ENCODE data around the gene CNTN1.

CNTN1 gene

GRCh38 chr12:40864891-40865290 is 172.7 kb downstream of the CNTN1 start:
- Histone ChIP-seq H3K4me3 (ENCODE audit: low read depth, low read length) (no peak overlapping the region), H3K79me1 (ENCODE audit: low read length) (no peaks in the 10 kb centered on the region), H3K9me3 (ENCODE audit: insufficient read depth, low read depth, low read length) (no peaks in the 10 kb centered on the region), H2BK12ac (ENCODE audit: low read length) (no peak overlapping the region), H3K18ac (ENCODE audit: low read length) (no peak overlapping the region), H3K4ac (ENCODE audit: low read depth, low read length) (no peak overlapping the region), H3K23ac (ENCODE audit: low read length) (no peak overlapping the region), H2AK5ac (ENCODE audit: low read length) (no peak overlapping the region), H4K12ac (ENCODE audit: low read depth, low read length) (no peak overlapping the region), H2BK120ac (ENCODE audit: insufficient read depth, low read length, poor library complexity) (no peak overlapping the region), H3K36me3 (ENCODE audit: control insufficient read depth in 1 of 2, insufficient read depth in 2 of 2, low read length in 2 of 2) (no peaks in the 10 kb centered on the region), H2BK5ac (ENCODE audit: low read depth, low read length, poor library complexity) (no peak overlapping the region), H2AFZ (ENCODE audit: insufficient read depth, low read length, poor library complexity) (no peak overlapping the region), H3K14ac (ENCODE audit: low read length) (no peak overlapping the region), H3K27ac (ENCODE audit: low read depth, low read length) (no peak overlapping the region), H3K79me2 (ENCODE audit: control insufficient read depth, insufficient read depth, low read length, poor library complexity) (no peaks in the 10 kb centered on the region), H4K91ac (ENCODE audit: low read depth, low read length) (no peak overlapping the region), H3K4me2 (ENCODE audit: low read length) (no peak overlapping the region), H4K8ac (ENCODE audit: low read depth, low read length) (no peak overlapping the region), H3K27me3 (ENCODE audit: insufficient read depth, low read length) (no peaks in the 10 kb centered on the region), H3K4me1 (ENCODE audit: control insufficient read depth in 1 of 2, insufficient read depth in 2 of 2, low read length in 2 of 2) (no peaks in the 10 kb centered on the region), H3K9ac (ENCODE audit: low read length) (no peak overlapping the region)
- no peak for DNase-seq
- no CpG with 5 or more reads among the region's 1 CpG for WGBS (ENCODE audit: extremely low coverage, insufficient coverage, insufficient read length)

GRCh38 chr12:40870981-40871380 is 178.7 kb downstream of the CNTN1 start:
- no peak overlapping the region for H3K18ac ChIP-seq (ENCODE audit: low read length)
- no peaks in the 10 kb centered on the region for H3K36me3 ChIP-seq (ENCODE audit: control insufficient read depth in 1 of 2, insufficient read depth in 2 of 2, low read length in 2 of 2)
- no peaks in the 10 kb centered on the region for H3K79me1 ChIP-seq (ENCODE audit: low read length)
- no peak overlapping the region for H4K8ac ChIP-seq (ENCODE audit: low read depth, low read length)
- H3K4me1 ChIP-seq (ENCODE audit: control insufficient read depth in 1 of 2, insufficient read depth in 2 of 2, low read length in 2 of 2): no peaks in the 10 kb centered on the region
- no peak overlapping the region for H3K4me3 ChIP-seq (ENCODE audit: low read depth, low read length)
- no peak overlapping the region for H2BK12ac ChIP-seq (ENCODE audit: low read length)
- H3K14ac ChIP-seq (ENCODE audit: low read length): no peak overlapping the region
- no peak for DNase-seq
- H3K27ac ChIP-seq (ENCODE audit: low read depth, low read length): no peak overlapping the region
- H3K27me3 ChIP-seq (ENCODE audit: insufficient read depth, low read length): no peaks in the 10 kb centered on the region
- H4K12ac ChIP-seq (ENCODE audit: low read depth, low read length): no peak overlapping the region
- no peak overlapping the region for H3K4ac ChIP-seq (ENCODE audit: low read depth, low read length)
- H2BK120ac ChIP-seq (ENCODE audit: insufficient read depth, low read length, poor library complexity): no peak overlapping the region
- H3K23ac ChIP-seq (ENCODE audit: low read length): no peak overlapping the region
- H2BK5ac ChIP-seq (ENCODE audit: low read depth, low read length, poor library complexity): no peak overlapping the region
- no peak overlapping the region for H2AK5ac ChIP-seq (ENCODE audit: low read length)
- H3K9me3 ChIP-seq (ENCODE audit: insufficient read depth, low read depth, low read length): no peaks in the 10 kb centered on the region
- no peak overlapping the region for H3K9ac ChIP-seq (ENCODE audit: low read length)
- no peak overlapping the region for H2AFZ ChIP-seq (ENCODE audit: insufficient read depth, low read length, poor library complexity)
- no peak overlapping the region for H4K91ac ChIP-seq (ENCODE audit: low read depth, low read length)
- no peaks in the 10 kb centered on the region for H3K79me2 ChIP-seq (ENCODE audit: control insufficient read depth, insufficient read depth, low read length, poor library complexity)
- H3K4me2 ChIP-seq (ENCODE audit: low read length): no peak overlapping the region

DNA sequence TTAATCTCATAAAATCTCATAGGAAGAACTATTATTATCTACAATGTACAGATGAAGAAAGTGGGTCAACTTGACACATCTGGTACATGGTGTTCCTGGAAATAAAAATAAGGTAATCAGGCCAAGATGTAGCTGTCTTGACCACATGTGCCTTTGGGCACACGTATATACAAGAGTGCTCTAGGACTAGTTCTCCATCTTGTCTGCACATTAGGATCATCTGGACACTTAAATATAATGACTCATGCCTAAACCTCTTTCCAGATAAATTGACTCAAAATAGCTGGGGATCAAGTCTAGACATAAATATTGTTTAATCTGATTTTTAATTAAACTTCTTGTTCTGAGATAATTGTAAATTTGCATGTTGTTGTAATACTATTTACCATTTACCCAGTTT is 182.6 kb downstream of the CNTN1 start:
- H3K4me3 ChIP-seq (ENCODE audit: low read depth, low read length): no peak overlapping the region
- H3K4me1 ChIP-seq (ENCODE audit: control insufficient read depth in 1 of 2, insufficient read depth in 2 of 2, low read length in 2 of 2): no peaks in the 10 kb centered on the region
- H3K36me3 ChIP-seq (ENCODE audit: control insufficient read depth in 1 of 2, insufficient read depth in 2 of 2, low read length in 2 of 2): no peaks in the 10 kb centered on the region
- no peaks in the 10 kb centered on the region for H3K79me2 ChIP-seq (ENCODE audit: control insufficient read depth, insufficient read depth, low read length, poor library complexity)
- H2BK12ac ChIP-seq (ENCODE audit: low read length): no peak overlapping the region
- no peak for DNase-seq
- no peaks in the 10 kb centered on the region for H3K9me3 ChIP-seq (ENCODE audit: insufficient read depth, low read depth, low read length)
- no peak overlapping the region for H3K18ac ChIP-seq (ENCODE audit: low read length)
- H4K91ac ChIP-seq (ENCODE audit: low read depth, low read length): no peak overlapping the region
- H3K4me2 ChIP-seq (ENCODE audit: low read length): no peak overlapping the region
- no peak overlapping the region for H2BK120ac ChIP-seq (ENCODE audit: insufficient read depth, low read length, poor library complexity)
- no peak overlapping the region for H4K12ac ChIP-seq (ENCODE audit: low read depth, low read length)
- no peak overlapping the region for H2AK5ac ChIP-seq (ENCODE audit: low read length)
- H3K4ac ChIP-seq (ENCODE audit: low read depth, low read length): no peak overlapping the region
- H2AFZ ChIP-seq (ENCODE audit: insufficient read depth, low read length, poor library complexity): no peak overlapping the region
- WGBS (ENCODE audit: extremely low coverage, insufficient coverage, insufficient read length): no CpG with 5 or more reads among the region's 1 CpG
- H3K9ac ChIP-seq (ENCODE audit: low read length): no peak overlapping the region
- no peaks in the 10 kb centered on the region for H3K27me3 ChIP-seq (ENCODE audit: insufficient read depth, low read length)
- no peaks in the 10 kb centered on the region for H3K79me1 ChIP-seq (ENCODE audit: low read length)
- no peak overlapping the region for H3K14ac ChIP-seq (ENCODE audit: low read length)
- H4K8ac ChIP-seq (ENCODE audit: low read depth, low read length): no peak overlapping the region
- no peak overlapping the region for H3K23ac ChIP-seq (ENCODE audit: low read length)
- H3K27ac ChIP-seq (ENCODE audit: low read depth, low read length): no peak overlapping the region
- H2BK5ac ChIP-seq (ENCODE audit: low read depth, low read length, poor library complexity): no peak overlapping the region

GRCh38 chr12:40889329-40889728 is 197.1 kb downstream of the CNTN1 start:
- Histone ChIP-seq H2AK5ac (ENCODE audit: low read length) (no peak overlapping the region), H3K79me2 (ENCODE audit: control insufficient read depth, insufficient read depth, low read length, poor library complexity) (no peaks in the 10 kb centered on the region), H3K4ac (ENCODE audit: low read depth, low read length) (no peak overlapping the region), H3K36me3 (ENCODE audit: control insufficient read depth in 1 of 2, insufficient read depth in 2 of 2, low read length in 2 of 2) (no peaks in the 10 kb centered on the region), H3K27me3 (ENCODE audit: insufficient read depth, low read length) (no peaks in the 10 kb centered on the region), H4K12ac (ENCODE audit: low read depth, low read length) (no peak overlapping the region), H3K4me3 (ENCODE audit: low read depth, low read length) (no peak overlapping the region), H3K4me1 (ENCODE audit: control insufficient read depth in 1 of 2, insufficient read depth in 2 of 2, low read length in 2 of 2) (no peaks in the 10 kb centered on the region), H3K9ac (ENCODE audit: low read length) (no peak overlapping the region), H2BK120ac (ENCODE audit: insufficient read depth, low read length, poor library complexity) (no peak overlapping the region), H3K79me1 (ENCODE audit: low read length) (no peaks in the 10 kb centered on the region), H3K18ac (ENCODE audit: low read length) (no peak overlapping the region), H4K91ac (ENCODE audit: low read depth, low read length) (no peak overlapping the region), H3K23ac (ENCODE audit: low read length) (no peak overlapping the region), H3K14ac (ENCODE audit: low read length) (no peak overlapping the region), H4K8ac (ENCODE audit: low read depth, low read length) (no peak overlapping the region), H3K27ac (ENCODE audit: low read depth, low read length) (no peak overlapping the region), H2AFZ (ENCODE audit: insufficient read depth, low read length, poor library complexity) (no peak overlapping the region), H3K9me3 (ENCODE audit: insufficient read depth, low read depth, low read length) (no peaks in the 10 kb centered on the region), H2BK12ac (ENCODE audit: low read length) (no peak overlapping the region), H2BK5ac (ENCODE audit: low read depth, low read length, poor library complexity) (no peak overlapping the region), H3K4me2 (ENCODE audit: low read length) (no peak overlapping the region)
- DNase-seq: no peak
- WGBS (ENCODE audit: extremely low coverage, insufficient coverage, insufficient read length): no CpG with 5 or more reads among the region's 3 CpGs

DNA sequence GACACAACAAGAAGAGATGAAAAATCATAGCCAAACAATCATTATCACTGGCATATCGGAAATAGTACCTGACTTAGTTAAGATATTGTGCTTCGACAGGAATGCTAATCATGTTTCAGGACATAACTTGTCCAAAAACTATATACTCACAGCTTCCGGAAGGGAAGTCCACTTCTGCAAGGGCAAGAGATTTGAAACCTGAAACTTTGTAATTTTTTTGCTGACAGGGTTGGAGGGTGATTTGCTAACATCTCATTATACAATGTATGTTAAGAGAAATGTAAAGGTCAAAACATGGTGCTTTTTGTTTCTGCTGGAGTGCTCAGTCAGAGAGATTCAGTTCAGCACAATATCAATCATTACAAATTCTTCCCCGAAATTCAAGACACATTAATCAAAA is 200.3 kb downstream of the CNTN1 start:
- Histone ChIP-seq H3K23ac (ENCODE audit: low read length) (no peak overlapping the region), H2BK120ac (ENCODE audit: insufficient read depth, low read length, poor library complexity) (no peak overlapping the region)
- no CpG with 5 or more reads among the region's 4 CpGs for WGBS (ENCODE audit: extremely low coverage, insufficient coverage, insufficient read length)

More for the DNA sequence above, 200.3 kb downstream of the CNTN1 start:
- Histone ChIP-seq H3K36me3 (ENCODE audit: control insufficient read depth in 1 of 2, insufficient read depth in 2 of 2, low read length in 2 of 2) (no peaks in the 10 kb centered on the region), H2AFZ (ENCODE audit: insufficient read depth, low read length, poor library complexity) (no peak overlapping the region), H3K27me3 (ENCODE audit: insufficient read depth, low read length) (no peaks in the 10 kb centered on the region), H2AK5ac (ENCODE audit: low read length) (no peak overlapping the region), H3K4me2 (ENCODE audit: low read length) (no peak overlapping the region), H3K18ac (ENCODE audit: low read length) (no peak overlapping the region), H2BK12ac (ENCODE audit: low read length) (no peak overlapping the region), H3K4ac (ENCODE audit: low read depth, low read length) (no peak overlapping the region), H4K91ac (ENCODE audit: low read depth, low read length) (no peak overlapping the region), H4K8ac (ENCODE audit: low read depth, low read length) (no peak overlapping the region), H3K9ac (ENCODE audit: low read length) (no peak overlapping the region), H2BK5ac (ENCODE audit: low read depth, low read length, poor library complexity) (no peak overlapping the region), H3K4me1 (ENCODE audit: control insufficient read depth in 1 of 2, insufficient read depth in 2 of 2, low read length in 2 of 2) (no peaks in the 10 kb centered on the region), H4K12ac (ENCODE audit: low read depth, low read length) (no peak overlapping the region), H3K79me1 (ENCODE audit: low read length) (no peaks in the 10 kb centered on the region), H3K79me2 (ENCODE audit: control insufficient read depth, insufficient read depth, low read length, poor library complexity) (no peaks in the 10 kb centered on the region), H3K9me3 (ENCODE audit: insufficient read depth, low read depth, low read length) (no peaks in the 10 kb centered on the region), H3K14ac (ENCODE audit: low read length) (no peak overlapping the region), H3K4me3 (ENCODE audit: low read depth, low read length) (no peak overlapping the region), H3K27ac (ENCODE audit: low read depth, low read length) (no peak overlapping the region)
- DNase-seq: no peak
